ENCODE measurements around the gene HSPB3.

DNA sequence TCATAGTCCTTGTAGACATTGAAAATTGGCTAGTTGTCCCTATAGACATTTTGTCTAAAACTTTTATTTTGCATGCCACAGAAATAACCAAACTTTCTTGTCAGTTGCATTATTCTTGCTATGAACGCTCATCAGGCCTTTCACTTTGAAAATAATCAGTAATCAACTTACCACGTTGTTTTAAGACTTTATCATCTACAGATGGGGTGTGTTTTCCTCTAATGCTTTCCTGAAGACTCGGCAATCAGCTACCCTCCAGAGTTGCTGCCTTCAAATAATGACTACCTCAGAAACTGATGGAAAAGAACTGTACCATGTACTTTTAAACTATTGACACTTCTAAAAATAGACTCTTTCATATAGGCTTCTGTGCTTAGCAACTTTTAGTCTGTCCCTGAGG is 33.5 kb upstream of the HSPB3 start:
- TF ChIP-seq, protein P1, sequence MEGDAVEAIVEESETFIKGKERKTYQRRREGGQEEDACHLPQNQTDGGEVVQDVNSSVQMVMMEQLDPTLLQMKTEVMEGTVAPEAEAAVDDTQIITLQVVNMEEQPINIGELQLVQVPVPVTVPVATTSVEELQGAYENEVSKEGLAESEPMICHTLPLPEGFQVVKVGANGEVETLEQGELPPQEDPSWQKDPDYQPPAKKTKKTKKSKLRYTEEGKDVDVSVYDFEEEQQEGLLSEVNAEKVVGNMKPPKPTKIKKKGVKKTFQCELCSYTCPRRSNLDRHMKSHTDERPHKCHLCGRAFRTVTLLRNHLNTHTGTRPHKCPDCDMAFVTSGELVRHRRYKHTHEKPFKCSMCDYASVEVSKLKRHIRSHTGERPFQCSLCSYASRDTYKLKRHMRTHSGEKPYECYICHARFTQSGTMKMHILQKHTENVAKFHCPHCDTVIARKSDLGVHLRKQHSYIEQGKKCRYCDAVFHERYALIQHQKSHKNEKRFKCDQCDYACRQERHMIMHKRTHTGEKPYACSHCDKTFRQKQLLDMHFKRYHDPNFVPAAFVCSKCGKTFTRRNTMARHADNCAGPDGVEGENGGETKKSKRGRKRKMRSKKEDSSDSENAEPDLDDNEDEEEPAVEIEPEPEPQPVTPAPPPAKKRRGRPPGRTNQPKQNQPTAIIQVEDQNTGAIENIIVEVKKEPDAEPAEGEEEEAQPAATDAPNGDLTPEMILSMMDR (IDR thresholded peaks at IDR 0.05; ENCODE audit: borderline replicate concordance, extremely low read depth, low read length, poor library complexity, severe bottlenecking) = no peak
- no peak for TF ChIP-seq EZH2 (IDR thresholded peaks at IDR 0.05; ENCODE audit: borderline replicate concordance, low read depth, low read length, severe bottlenecking)

Data from DND-41 (cell line).